Hepatocyte (in vitro differentiated cells): ENCODE data around the gene JARID2. TPM values are rescaled to one million over a fixed set of nuclear protein-coding genes. Genes with fewer than 3 reads are reported as not detected.

Experiments used
- DNase-seq: peaks from one replicate; pipeline ENCODE4 v3.0.0-alpha.2; 2016; ENCODE audit warnings: low spot score
- H2AFZ ChIP-seq: fragments of 200-600 bp; sonication (generic); 2 replicates; pipeline ENCODE4 v1.6.0; 2016; ENCODE audit warnings: antibody characterized with exemption, mild to moderate bottlenecking
- H3K27ac ChIP-seq: fragments of 200-600 bp; sonication (generic); 2 replicates; pipeline ENCODE4 v1.5.1; 2016; ENCODE audit warnings: mild to moderate bottlenecking
- H3K27me3 ChIP-seq: fragments of 200-600 bp; sonication (generic); 2 replicates; pipeline ENCODE4 v1.6.1; 2016
- H3K36me3 ChIP-seq: fragments of 200-600 bp; sonication (generic); replicated peaks from 2 replicates; pipeline ENCODE4 v1.5.1; 2016; ENCODE audit warnings: low read depth; ENCODE audit not compliant: insufficient read depth
- H3K4me1 ChIP-seq: fragments of 200-600 bp; sonication (generic); 2 replicates; pipeline ENCODE4 v1.5.1; 2016; ENCODE audit warnings: mild to moderate bottlenecking, moderate library complexity; ENCODE audit not compliant: insufficient read depth
- H3K4me2 ChIP-seq: fragments of 200-600 bp; sonication (generic); 2 replicates; pipeline ENCODE4 v1.6.0; 2016
- H3K4me3 ChIP-seq: fragments of 200-600 bp; sonication (generic); 2 replicates; pipeline ENCODE4 v1.5.1; 2016; ENCODE audit warnings: mild to moderate bottlenecking
- H3K79me2 ChIP-seq: fragments of 200-600 bp; sonication (generic); 2 replicates; pipeline ENCODE4 v1.6.0; 2017; ENCODE audit warnings: mild to moderate bottlenecking
- H3K9me2 ChIP-seq: fragments of 200-600 bp; sonication (generic); replicated peaks from 2 replicates; pipeline ENCODE4 v1.6.0; 2017; ENCODE audit warnings: mild to moderate bottlenecking; ENCODE audit not compliant: insufficient read depth
- H3K9me3 ChIP-seq: fragments of 200-600 bp; sonication (generic); 2 replicates; pipeline ENCODE4 v1.5.1; 2016; ENCODE audit warnings: low read depth, mild to moderate bottlenecking
- H4K20me1 ChIP-seq: fragments of 200-600 bp; sonication (generic); 2 replicates; pipeline ENCODE4 v1.6.0; 2016; ENCODE audit warnings: mild to moderate bottlenecking; ENCODE audit not compliant: insufficient read depth, poor library complexity, severe bottlenecking
- EZH2 ChIP-seq: fragments of 200-600 bp; sonication (generic); IDR thresholded peaks from 2 replicates; pipeline ENCODE4 v1.6.1; 2016; ENCODE audit warnings: antibody characterized with exemption, mild to moderate bottlenecking, borderline replicate concordance
- EZH2phosphoT487 ChIP-seq: fragments of 200-600 bp; sonication (generic); IDR thresholded peaks from one replicate; pipeline ENCODE4 v1.6.1; 2018; ENCODE audit warnings: antibody characterized with exemption, mild to moderate bottlenecking, low read depth, moderate library complexity; ENCODE audit not compliant: unreplicated experiment, severe bottlenecking
- WGBS: methylation state at CpG from one replicate; pipeline ENCODE4 v1.1.6; 2016; ENCODE audit warnings: low lambda C conversion rate; ENCODE audit errors: missing lambda C conversion rate; 5-methylcytosine and 5-hydroxymethylcytosine counted together
- polyA plus RNA-seq: library from polyadenylated mRNA; unstranded; fragments of >200 nt; fragmentation: Nextera tagmentation; extraction: Ambion mirVana; gene quantifications from 2 replicates; pipeline ENCODE4 v1.2.1, GENCODE V29; 2016
- total RNA-seq: library from RNA; depleted of rRNA; stranded (reverse); fragments of >200 nt; gene quantifications from 2 replicates; pipeline ENCODE4 v1.2.3, GENCODE V29; 2014
- TF ChIP-seq, protein P1 (sequence below): fragments of 200-600 bp; sonication (generic); IDR thresholded peaks from 2 replicates; pipeline ENCODE4 v1.5.1; 2016; ENCODE audit warnings: antibody characterized with exemption, mild to moderate bottlenecking; ENCODE audit not compliant: poor library complexity

The JARID2 gene
- total and polyA plus RNA-seq, 2 experiments from 2014 or later, result 4.6 to 11.6 TPM

DNA sequence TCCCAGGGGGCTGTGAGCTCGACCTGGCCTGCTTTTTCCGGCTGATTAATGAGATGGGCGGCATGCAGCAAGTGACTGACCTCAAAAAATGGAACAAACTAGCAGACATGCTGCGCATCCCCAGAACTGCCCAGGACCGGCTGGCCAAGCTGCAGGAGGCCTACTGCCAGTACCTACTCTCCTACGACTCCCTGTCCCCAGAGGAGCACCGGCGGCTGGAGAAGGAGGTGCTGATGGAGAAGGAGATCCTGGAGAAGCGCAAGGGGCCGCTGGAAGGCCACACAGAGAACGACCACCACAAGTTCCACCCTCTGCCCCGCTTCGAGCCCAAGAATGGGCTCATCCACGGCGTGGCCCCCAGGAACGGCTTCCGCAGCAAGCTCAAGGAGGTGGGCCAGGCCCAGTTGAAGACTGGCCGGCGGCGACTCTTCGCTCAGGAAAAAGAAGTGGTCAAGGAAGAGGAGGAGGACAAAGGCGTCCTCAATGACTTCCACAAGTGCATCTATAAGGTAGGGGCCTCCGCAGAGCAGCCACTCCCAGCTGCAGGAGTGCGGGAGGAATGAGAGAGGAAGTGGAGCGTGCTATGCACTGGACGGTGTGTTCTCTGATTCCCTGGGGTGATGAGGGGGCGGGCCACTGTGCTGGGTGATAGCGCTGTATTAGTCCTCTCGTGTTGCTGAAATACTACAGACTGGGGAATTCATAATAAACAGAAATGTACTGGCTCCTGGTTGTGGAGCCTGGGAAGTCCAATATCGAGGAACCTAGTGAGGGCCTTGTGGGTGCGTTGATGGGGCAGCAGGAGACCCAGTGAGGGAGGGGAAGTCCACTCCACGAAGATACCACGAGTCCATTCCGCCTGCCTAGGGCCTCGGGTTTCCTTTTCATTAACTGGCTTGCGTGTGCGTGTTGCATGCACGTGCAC, 255.3 kb downstream of the JARID2 start:
- WGBS, result 92% methylated on average over 38 of the region's 38 CpGs
- peak overlapping the region; percentile 47 for H3K27ac ChIP-seq
- H2AFZ ChIP-seq, result no peak overlapping the region
- peaks cover 14% of the 10 kb centered on the region for H4K20me1 ChIP-seq
- H3K79me2 ChIP-seq, result no peaks in the 10 kb centered on the region
- H3K4me3 ChIP-seq, result no peak overlapping the region
- TF ChIP-seq EZH2, result no peak
- H3K27me3 ChIP-seq, result no peaks in the 10 kb centered on the region
- no peaks in the 10 kb centered on the region for H3K9me2 ChIP-seq
- H3K36me3 ChIP-seq, result no peaks in the 10 kb centered on the region
- no peaks in the 10 kb centered on the region for H3K9me3 ChIP-seq
- H3K4me1 ChIP-seq, result peaks cover 32% of the 10 kb centered on the region
- no peak for DNase-seq
- peak overlapping the region; percentile 28 for H3K4me2 ChIP-seq

GRCh38 chr6:15501826-15502445, 256.1 kb downstream of the JARID2 start:
- no peak for TF ChIP-seq EZH2phosphoT487
- WGBS, result 65% methylated on average over 19 of the region's 19 CpGs
- Histone ChIP-seq H3K79me2 (no peaks in the 10 kb centered on the region), H4K20me1 (peaks cover 14% of the 10 kb centered on the region), H3K4me3 (no peak overlapping the region), H3K27me3 (no peaks in the 10 kb centered on the region), H3K9me2 (no peaks in the 10 kb centered on the region), H3K4me1 (peaks cover 33% of the 10 kb centered on the region), H2AFZ (no peak overlapping the region), H3K9me3 (no peaks in the 10 kb centered on the region), H3K27ac (peak overlapping the region; percentile 47), H3K4me2 (peak overlapping the region; percentile 28), H3K36me3 (no peaks in the 10 kb centered on the region)
- peak; percentile 72 for DNase-seq

DNA sequence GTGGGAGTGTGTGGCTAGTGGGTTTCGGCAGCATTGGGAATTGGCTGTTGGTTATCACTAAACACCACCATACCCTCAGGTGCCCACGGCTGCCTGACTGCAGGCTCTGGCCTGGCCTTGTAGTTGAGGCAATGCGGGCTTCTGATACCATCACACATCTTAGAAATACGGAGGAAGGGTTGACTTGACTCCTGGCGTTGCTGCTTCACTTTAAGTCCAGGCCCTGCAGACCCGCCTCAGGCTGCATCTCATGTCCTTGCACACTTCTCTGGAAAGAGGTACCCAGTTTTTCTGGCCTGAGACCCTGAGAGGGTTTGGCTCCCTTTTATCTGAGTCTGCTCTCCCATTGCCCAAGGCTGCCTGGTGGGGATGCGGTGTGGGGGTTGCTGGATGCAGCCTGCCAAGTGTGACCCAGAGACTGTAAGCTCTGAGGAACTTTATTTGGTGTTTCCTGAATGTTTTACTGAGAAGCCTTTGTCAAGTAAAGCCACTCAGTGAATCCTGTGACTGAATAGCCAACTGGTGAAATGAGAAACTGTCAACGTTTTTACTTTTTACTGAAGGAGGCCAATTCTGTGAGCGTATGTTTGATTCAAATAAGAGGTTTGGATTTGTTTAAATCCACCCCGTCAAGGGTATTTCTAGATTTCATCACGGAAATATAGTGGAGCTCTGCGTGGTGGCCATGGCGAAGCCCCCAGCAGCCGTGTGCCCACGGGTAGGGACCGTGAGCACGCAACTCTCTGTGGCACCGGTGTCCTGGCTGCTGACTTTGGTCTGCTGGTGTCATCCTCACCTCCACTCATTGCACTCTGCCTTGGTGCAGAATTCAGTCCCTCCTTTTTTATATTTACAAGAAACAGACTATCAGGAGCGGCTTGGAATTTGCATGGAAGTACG, 256.8 kb downstream of the JARID2 start:
- peak overlapping the region; percentile 28 for H3K4me2 ChIP-seq
- H3K9me3 ChIP-seq, result no peaks in the 10 kb centered on the region
- H2AFZ ChIP-seq, result no peak overlapping the region
- H3K27me3 ChIP-seq, result no peaks in the 10 kb centered on the region
- 77% methylated on average over 20 of the region's 20 CpGs for WGBS
- no peaks in the 10 kb centered on the region for H3K79me2 ChIP-seq
- peaks cover 33% of the 10 kb centered on the region for H3K4me1 ChIP-seq
- H3K4me3 ChIP-seq, result no peak overlapping the region
- peak overlapping the region; percentile 47 for H3K27ac ChIP-seq
- TF ChIP-seq EZH2 (no peak), EZH2phosphoT487 (no peak)
- TF ChIP-seq, protein P1, sequence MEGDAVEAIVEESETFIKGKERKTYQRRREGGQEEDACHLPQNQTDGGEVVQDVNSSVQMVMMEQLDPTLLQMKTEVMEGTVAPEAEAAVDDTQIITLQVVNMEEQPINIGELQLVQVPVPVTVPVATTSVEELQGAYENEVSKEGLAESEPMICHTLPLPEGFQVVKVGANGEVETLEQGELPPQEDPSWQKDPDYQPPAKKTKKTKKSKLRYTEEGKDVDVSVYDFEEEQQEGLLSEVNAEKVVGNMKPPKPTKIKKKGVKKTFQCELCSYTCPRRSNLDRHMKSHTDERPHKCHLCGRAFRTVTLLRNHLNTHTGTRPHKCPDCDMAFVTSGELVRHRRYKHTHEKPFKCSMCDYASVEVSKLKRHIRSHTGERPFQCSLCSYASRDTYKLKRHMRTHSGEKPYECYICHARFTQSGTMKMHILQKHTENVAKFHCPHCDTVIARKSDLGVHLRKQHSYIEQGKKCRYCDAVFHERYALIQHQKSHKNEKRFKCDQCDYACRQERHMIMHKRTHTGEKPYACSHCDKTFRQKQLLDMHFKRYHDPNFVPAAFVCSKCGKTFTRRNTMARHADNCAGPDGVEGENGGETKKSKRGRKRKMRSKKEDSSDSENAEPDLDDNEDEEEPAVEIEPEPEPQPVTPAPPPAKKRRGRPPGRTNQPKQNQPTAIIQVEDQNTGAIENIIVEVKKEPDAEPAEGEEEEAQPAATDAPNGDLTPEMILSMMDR, result no peak
- no peaks in the 10 kb centered on the region for H3K36me3 ChIP-seq
- no peak for DNase-seq
- H4K20me1 ChIP-seq, result peaks cover 14% of the 10 kb centered on the region
- H3K9me2 ChIP-seq, result no peaks in the 10 kb centered on the region

DNA sequence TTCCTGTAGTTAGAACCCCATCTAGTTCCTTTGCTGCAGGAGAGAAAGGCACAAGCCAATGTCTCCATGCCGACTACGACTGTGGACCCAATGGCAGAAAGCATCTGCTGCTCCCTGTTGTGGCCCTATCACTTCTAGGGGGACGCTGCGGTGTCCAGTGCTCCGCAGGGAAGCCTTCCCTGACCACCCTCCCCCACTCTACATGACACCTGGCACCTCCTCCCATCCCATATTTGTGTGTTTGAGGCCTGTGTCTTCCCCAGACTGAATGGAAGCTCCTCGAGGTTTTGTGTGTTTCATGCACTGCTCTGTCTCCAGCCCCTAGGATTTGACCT, 257.4 kb downstream of the JARID2 start:
- Histone ChIP-seq H3K9me2 (no peaks in the 10 kb centered on the region), H3K4me2 (no peak overlapping the region), H3K79me2 (peaks cover under 1% of the 10 kb centered on the region), H4K20me1 (peaks cover 14% of the 10 kb centered on the region), H2AFZ (no peak overlapping the region), H3K4me3 (no peak overlapping the region), H3K4me1 (peaks cover 33% of the 10 kb centered on the region), H3K36me3 (no peaks in the 10 kb centered on the region), H3K27ac (no peak overlapping the region), H3K27me3 (no peaks in the 10 kb centered on the region), H3K9me3 (no peaks in the 10 kb centered on the region)
- DNase-seq, result no peak
- no peak for TF ChIP-seq EZH2phosphoT487
- TF ChIP-seq EZH2, result no peak
- TF ChIP-seq, protein P1, result no peak
- 84% methylated on average over 6 of the region's 6 CpGs for WGBS
